OCI-LY1 (cell line): ENCODE data around the gene IDH1.

Source experiments
- H2AFZ ChIP-seq: fragments of 200-600 bp; sonication (generic), shearing (Covaris generic); 2 replicates; pipeline ENCODE4 v1.6.0; 2014; ENCODE audit warnings: antibody characterized with exemption, mild to moderate bottlenecking, low read length
- H3F3A ChIP-seq: fragments of 200-600 bp; sonication (generic), shearing (Covaris generic); 2 replicates; pipeline ENCODE4 v1.6.0; 2014; ENCODE audit warnings: mild to moderate bottlenecking, antibody characterized with exemption, low read length, moderate library complexity; ENCODE audit not compliant: insufficient read depth
- H3K27ac ChIP-seq: fragments of 200-600 bp; sonication (generic); 2 replicates; pipeline ENCODE4 v1.5.1; 2014; ENCODE audit warnings: low read length, mixed run types, mild to moderate bottlenecking, low read depth; ENCODE audit not compliant: poor library complexity, severe bottlenecking
- H3K27me3 ChIP-seq: fragments of 200-600 bp; sonication (generic); 2 replicates; pipeline ENCODE4 v1.6.0; 2014; ENCODE audit warnings: antibody characterized with exemption, mild to moderate bottlenecking, low read length, moderate library complexity; ENCODE audit not compliant: insufficient read depth
- H3K36me3 ChIP-seq: fragments of 200-600 bp; sonication (generic); 2 replicates; pipeline ENCODE4 v1.6.1; 2014; ENCODE audit warnings: mild to moderate bottlenecking, antibody characterized with exemption, low read length, moderate library complexity, mixed read lengths; ENCODE audit not compliant: insufficient read depth
- H3K4me1 ChIP-seq: fragments of 200-600 bp; sonication (generic); 2 replicates; pipeline ENCODE4 v1.5.1; 2014; ENCODE audit warnings: mild to moderate bottlenecking, low read length, moderate library complexity; ENCODE audit not compliant: insufficient read depth, severe bottlenecking
- H3K4me2 ChIP-seq: fragments of 200-600 bp; sonication (generic), shearing (Covaris generic); 2 replicates; pipeline ENCODE4 v1.6.1; 2014; ENCODE audit warnings: low read length
- H3K4me3 ChIP-seq: fragments of 200-600 bp; sonication (generic); 2 replicates; pipeline ENCODE4 v1.5.1; 2014; ENCODE audit warnings: low read length, low read depth, mild to moderate bottlenecking, mixed read lengths; ENCODE audit not compliant: poor library complexity, severe bottlenecking
- H3K79me2 ChIP-seq: fragments of 200-600 bp; shearing (Covaris generic); 2 replicates; pipeline ENCODE4 v1.6.1; 2016; ENCODE audit warnings: mixed run types, low read length, mixed read lengths; ENCODE audit not compliant: insufficient read depth
- H3K9ac ChIP-seq: fragments of 200-600 bp; sonication (generic), shearing (Covaris generic); 2 replicates; pipeline ENCODE4 v1.6.1; 2014; ENCODE audit warnings: mild to moderate bottlenecking, low read length, mixed read lengths
- H3K9me2 ChIP-seq: fragments of 200-600 bp; sonication (generic), shearing (Covaris generic); 2 replicates; pipeline ENCODE4 v1.6.1; 2014; ENCODE audit warnings: low read depth, mild to moderate bottlenecking, low read length, mixed read lengths
- H3K9me3 ChIP-seq: fragments of 200-600 bp; shearing (Covaris generic); 2 replicates; pipeline ENCODE4 v1.6.1; 2014; ENCODE audit warnings: low read length, mixed read lengths
- H4K20me1 ChIP-seq: fragments of 200-600 bp; sonication (generic), shearing (Covaris generic); 2 replicates; pipeline ENCODE4 v1.6.0; 2016; ENCODE audit warnings: mild to moderate bottlenecking, low read length; ENCODE audit not compliant: insufficient read depth
- CTCF ChIP-seq: fragments of 200-600 bp; sonication (generic), shearing (Covaris generic); IDR thresholded peaks from 2 replicates; pipeline ENCODE4 v1.5.1; 2017; ENCODE audit warnings: mild to moderate bottlenecking, antibody characterized with exemption, low read length, moderate library complexity, mixed read lengths
- EZH2 ChIP-seq: fragments of 200-600 bp; sonication (generic), shearing (Covaris generic); IDR thresholded peaks from 2 replicates; pipeline ENCODE4 v1.8.0; 2017; ENCODE audit warnings: borderline replicate concordance, mixed run types, mild to moderate bottlenecking, antibody characterized with exemption, low read length, moderate library complexity, mixed read lengths

The IDH1 gene

GRCh38 chr2:208186465-208186864, 68.4 kb downstream of the IDH1 start:
- Histone ChIP-seq H3K27ac (no peak overlapping the region), H3K9me2 (no peaks in the 10 kb centered on the region), H3K79me2 (no peaks in the 10 kb centered on the region), H2AFZ (no peak overlapping the region), H3K27me3 (no peaks in the 10 kb centered on the region), H3K4me1 (no peaks in the 10 kb centered on the region), H3K36me3 (no peaks in the 10 kb centered on the region), H3K9ac (no peak overlapping the region), H3K4me3 (no peak overlapping the region), H3F3A (no peaks in the 10 kb centered on the region), H4K20me1 (no peaks in the 10 kb centered on the region), H3K4me2 (no peak overlapping the region), H3K9me3 (no peaks in the 10 kb centered on the region)
- TF ChIP-seq CTCF (no peak), EZH2 (no peak)
